Transverse colon (tissue), 4 donors: ENCODE data around the gene KCTD1.

Experiments
- CTCF ChIP-seq, 5 experiments: fragments of 200-600 bp in 3 of 5; fragments of 450-650 bp in 2 of 5; sonication (generic) in 3 of 5; IDR thresholded peaks; 1 replicate in 2 of 5; 2 replicates in 3 of 5; pipeline ENCODE4 v1.5.1; 2016 to 2017; ENCODE audit warnings: antibody characterized with exemption in 5 of 5, inconsistent platforms in 3 of 5, mild to moderate bottlenecking in 2 of 5, moderate library complexity in 1 of 5
- POLR2A ChIP-seq: fragments of 450-650 bp; IDR thresholded peaks from one replicate; pipeline ENCODE4 v1.6.1; 2016; ENCODE audit warnings: antibody characterized with exemption, mild to moderate bottlenecking, moderate library complexity
- POLR2AphosphoS5 ChIP-seq, 3 donors: sonication (generic); formaldehyde crosslinking; IDR thresholded peaks; one replicate each; pipeline ENCODE4 v1.6.1; 2016; ENCODE audit warnings: antibody characterized with exemption in 3 of 3

DNA sequence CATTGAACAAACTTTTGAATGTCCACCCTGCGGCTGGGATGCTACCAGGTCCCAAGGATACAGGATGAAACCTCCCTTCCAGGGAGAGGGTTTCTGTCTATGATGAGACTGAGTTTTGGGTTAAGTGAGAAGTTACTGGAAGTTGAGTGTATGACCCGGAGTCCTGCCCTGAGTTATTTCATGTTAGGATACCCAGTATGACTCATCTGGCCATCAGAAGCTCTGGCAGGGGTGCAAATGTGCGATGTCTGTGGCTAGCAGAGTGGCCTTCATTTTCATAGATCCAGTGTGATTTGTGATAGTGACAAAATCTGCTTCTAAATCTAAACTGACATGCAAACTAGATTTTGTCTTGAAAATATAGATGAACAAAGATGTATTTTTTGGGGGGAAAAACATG lies 55.3 kb downstream of the KCTD1 start:
- no peak for TF ChIP-seq POLR2A
- TF ChIP-seq CTCF (IDR thresholded peaks at IDR 0.05) = no peak
- TF ChIP-seq POLR2AphosphoS5 (IDR thresholded peaks at IDR 0.05) = no peak
